Measurements from ENCODE around the gene HIVEP3.

GRCh38 chr1:41668054-41668660, 250.6 kb downstream of the HIVEP3 start:
- TF ChIP-seq CTCF (IDR thresholded peaks at IDR 0.05) (no peak), POLR2A (IDR thresholded peaks at IDR 0.05) (no peak)

Measured in body of pancreas (tissue), 4 donors.